Esophagus squamous epithelium (tissue), 5 donors: ENCODE data around the gene TPPP. TPM values are rescaled to one million over a fixed set of nuclear protein-coding genes. Genes with fewer than 3 reads are reported as not detected.

Source experiments
- DNase-seq: peaks from one replicate; lab custom pipeline; 2025; lab: John Stamatoyannopoulos, UW
- H3K27ac ChIP-seq, 4 donors: fragments of 200-600 bp; sonication (generic); one replicate each; pipeline ENCODE4 v1.5.1; 2016 to 2019; ENCODE audit warnings: mild to moderate bottlenecking in 1 of 4
- H3K27me3 ChIP-seq, 4 donors: fragments of 200-600 bp; sonication (generic); 1 replicate in 3 of 4; 2 replicates in 1 of 4; pipeline versions ENCODE4 v1.5.1 to v1.6.0; 2017 to 2021; ENCODE audit warnings: antibody characterized with exemption in 1 of 4
- H3K36me3 ChIP-seq, 3 donors: fragments of 200-600 bp; sonication (generic); one replicate each; pipeline ENCODE4 v1.5.1; 2016 to 2019
- H3K4me1 ChIP-seq, 3 donors: fragments of 200-600 bp; sonication (generic); one replicate each; pipeline ENCODE4 v1.5.1; 2017 to 2019
- H3K4me3 ChIP-seq, 4 donors: fragments of 200-600 bp; sonication (generic); 1 replicate in 3 of 4; 2 replicates in 1 of 4; pipeline ENCODE4 v1.5.1; 2016 to 2019; ENCODE audit warnings: mild to moderate bottlenecking in 2 of 4, moderate library complexity in 1 of 4
- H3K9me3 ChIP-seq, 3 donors: fragments of 200-600 bp; sonication (generic); one replicate each; pipeline ENCODE4 v1.5.1; 2016 to 2019
- POLR2A ChIP-seq, 4 donors: fragments of 450-650 bp; IDR thresholded peaks; one replicate each; pipeline ENCODE4 v1.6.1; 2017; ENCODE audit warnings: antibody characterized with exemption in 4 of 4, mild to moderate bottlenecking in 4 of 4, moderate library complexity in 3 of 4
- WGBS, 2 donors: methylation state at CpG; one replicate each; pipeline ENCODE4 v1.1.5; 2018; 5-methylcytosine and 5-hydroxymethylcytosine counted together
- intact Hi-C: fragments of 100-400 bp; cut with DNase I; formaldehyde crosslinking; loops from one replicate; pipeline ENCODE4 v1.15.0; 2022
- total RNA-seq, 4 donors: library from RNA; depleted of rRNA; stranded (reverse); fragments of >200 nt; gene quantifications; one replicate each; pipeline ENCODE4 v1.1.0, GENCODE V29; 2016
- TF ChIP-seq, protein P1 (sequence below), 6 experiments: fragments of 450-650 bp in 4 of 6; fragments of 200-600 bp in 2 of 6; sonication (generic) in 2 of 6; IDR thresholded peaks; one replicate each; pipeline ENCODE4 v1.5.1; 2016 to 2019; ENCODE audit warnings: antibody characterized with exemption in 6 of 6, mild to moderate bottlenecking in 4 of 6, moderate library complexity in 4 of 6
- donor health status: DM: yes; HTN: yes; CAD: no.

TPPP gene
- total RNA-seq, 4 donors from 2014 or later: 1.7 to 5.8 (median 5.5) TPM

DNA sequence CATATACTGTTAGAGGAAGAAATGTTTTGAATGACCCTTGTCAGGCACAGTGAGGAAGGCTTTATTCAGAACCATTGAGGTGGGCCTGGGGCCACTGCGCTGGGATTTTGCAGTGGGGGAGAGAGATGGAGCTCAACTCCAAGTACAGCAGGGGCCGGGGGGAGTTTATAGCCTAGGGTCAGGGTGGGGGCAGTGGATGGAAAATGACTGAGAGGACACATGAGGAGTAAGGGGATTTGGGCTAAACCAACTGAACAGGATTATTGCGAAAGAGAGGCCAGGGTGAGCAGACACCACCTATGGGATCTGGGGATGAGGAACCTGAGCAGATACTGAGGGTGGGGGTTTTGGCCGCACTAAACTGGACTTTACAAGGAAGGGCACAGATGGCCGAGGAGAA is 74.7 kb downstream of the TPPP start:
- no peak for DNase-seq
- Histone ChIP-seq H3K9me3 (no peaks in the 10 kb centered on the region), H3K4me1 (peaks cover 0 to under 1% (median 0%) of the 10 kb centered on the region in 3 donors), H3K27ac (no peak overlapping the region), H3K36me3 (peaks cover 15 to 49% (median 18%) of the 10 kb centered on the region in 3 donors), H3K27me3 (no peaks in the 10 kb centered on the region), H3K4me3 (no peak overlapping the region)
- intact Hi-C loops: loop anchor here (10.0 kb wide), 1 partner anchor 174 kb away; the partner anchor contains the start of gene EXOC3
- TF ChIP-seq, protein P1, sequence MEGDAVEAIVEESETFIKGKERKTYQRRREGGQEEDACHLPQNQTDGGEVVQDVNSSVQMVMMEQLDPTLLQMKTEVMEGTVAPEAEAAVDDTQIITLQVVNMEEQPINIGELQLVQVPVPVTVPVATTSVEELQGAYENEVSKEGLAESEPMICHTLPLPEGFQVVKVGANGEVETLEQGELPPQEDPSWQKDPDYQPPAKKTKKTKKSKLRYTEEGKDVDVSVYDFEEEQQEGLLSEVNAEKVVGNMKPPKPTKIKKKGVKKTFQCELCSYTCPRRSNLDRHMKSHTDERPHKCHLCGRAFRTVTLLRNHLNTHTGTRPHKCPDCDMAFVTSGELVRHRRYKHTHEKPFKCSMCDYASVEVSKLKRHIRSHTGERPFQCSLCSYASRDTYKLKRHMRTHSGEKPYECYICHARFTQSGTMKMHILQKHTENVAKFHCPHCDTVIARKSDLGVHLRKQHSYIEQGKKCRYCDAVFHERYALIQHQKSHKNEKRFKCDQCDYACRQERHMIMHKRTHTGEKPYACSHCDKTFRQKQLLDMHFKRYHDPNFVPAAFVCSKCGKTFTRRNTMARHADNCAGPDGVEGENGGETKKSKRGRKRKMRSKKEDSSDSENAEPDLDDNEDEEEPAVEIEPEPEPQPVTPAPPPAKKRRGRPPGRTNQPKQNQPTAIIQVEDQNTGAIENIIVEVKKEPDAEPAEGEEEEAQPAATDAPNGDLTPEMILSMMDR (IDR thresholded peaks at IDR 0.05): no peak
- no peak for TF ChIP-seq POLR2A (IDR thresholded peaks at IDR 0.05)
- WGBS, 2 donors: 91 to 96% methylated on average over 5 of the region's 5 CpGs

DNA sequence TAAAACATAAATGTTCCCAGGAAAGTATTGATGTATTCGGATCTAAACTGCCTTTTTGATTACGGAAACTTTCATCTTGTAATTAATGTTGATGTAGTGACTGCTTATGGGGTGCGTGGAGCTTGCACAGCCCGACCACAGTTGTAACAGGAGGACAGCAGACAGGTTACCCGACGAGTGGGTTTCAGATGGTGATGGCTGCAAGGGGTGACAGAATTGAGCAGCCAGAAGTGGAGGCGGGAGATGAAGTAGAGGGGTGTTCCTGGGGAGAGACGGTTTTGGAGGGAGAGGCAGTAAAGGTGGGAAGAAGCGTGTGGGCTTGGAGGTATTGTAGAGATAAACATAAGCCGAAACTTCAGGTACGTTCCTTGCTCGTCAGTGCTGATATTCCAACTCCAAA is 75.3 kb downstream of the TPPP start:
- Histone ChIP-seq H3K9me3 (no peaks in the 10 kb centered on the region), H3K27ac (no peak overlapping the region), H3K36me3 (peaks cover 15 to 49% (median 18%) of the 10 kb centered on the region in 3 donors), H3K4me3 (no peak overlapping the region), H3K27me3 (no peaks in the 10 kb centered on the region), H3K4me1 (peaks cover 0 to 6% (median 2%) of the 10 kb centered on the region in 3 donors)
- intact Hi-C loops: loop anchor here (10.0 kb wide), 1 partner anchor 173 kb away; the partner anchor contains the start of gene EXOC3
- TF ChIP-seq, protein P1 (IDR thresholded peaks at IDR 0.05): no peak
- TF ChIP-seq POLR2A (IDR thresholded peaks at IDR 0.05): no peak
- 93 to 94% methylated on average over 12 of the region's 12 CpGs for WGBS, 2 donors
- no peak for DNase-seq

DNA sequence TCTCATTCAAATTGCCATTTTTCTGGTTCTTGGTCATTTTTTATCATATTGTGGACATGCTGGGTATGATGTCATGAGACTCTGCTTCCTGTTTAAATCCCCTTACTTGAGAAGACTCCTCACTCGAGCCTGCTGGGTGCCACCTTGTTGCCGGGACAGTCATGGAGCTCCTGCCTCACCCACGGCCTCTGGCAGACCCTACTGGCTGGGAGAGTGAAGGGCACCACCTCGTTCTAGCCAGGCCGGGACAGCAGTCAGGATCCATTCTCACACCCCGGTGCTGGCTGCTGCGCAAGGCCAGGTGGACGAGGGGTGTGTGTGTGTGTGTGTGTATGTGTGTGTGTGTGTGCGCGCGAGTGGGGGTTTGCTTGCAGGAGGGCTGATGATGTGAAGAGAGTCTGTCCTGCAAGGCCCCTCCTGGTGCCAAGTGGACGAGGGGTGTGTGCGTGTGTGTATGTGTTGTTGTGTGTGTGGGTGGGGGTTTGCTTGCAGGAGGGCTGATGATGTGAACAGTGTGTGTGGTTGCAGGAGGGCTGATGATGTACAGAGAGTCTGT is 76.6 kb downstream of the TPPP start:
- Histone ChIP-seq H3K4me1 (peaks cover under 1 to 12% (median 8%) of the 10 kb centered on the region in 3 donors), H3K9me3 (no peaks in the 10 kb centered on the region), H3K36me3 (peaks cover 15 to 39% (median 18%) of the 10 kb centered on the region in 3 donors), H3K4me3 (no peak overlapping the region), H3K27me3 (no peaks in the 10 kb centered on the region), H3K27ac (no peak overlapping the region)
- TF ChIP-seq POLR2A (IDR thresholded peaks at IDR 0.05): no peak
- TF ChIP-seq, protein P1 (IDR thresholded peaks at IDR 0.05): no peak
- no peak for DNase-seq
- intact Hi-C loops: loop anchor here (10.0 kb wide), 1 partner anchor 172 kb away; the partner anchor contains the start of gene EXOC3
- 61 to 93% methylated on average over 5 to 11 of the region's 13 CpGs for WGBS, 2 donors

DNA sequence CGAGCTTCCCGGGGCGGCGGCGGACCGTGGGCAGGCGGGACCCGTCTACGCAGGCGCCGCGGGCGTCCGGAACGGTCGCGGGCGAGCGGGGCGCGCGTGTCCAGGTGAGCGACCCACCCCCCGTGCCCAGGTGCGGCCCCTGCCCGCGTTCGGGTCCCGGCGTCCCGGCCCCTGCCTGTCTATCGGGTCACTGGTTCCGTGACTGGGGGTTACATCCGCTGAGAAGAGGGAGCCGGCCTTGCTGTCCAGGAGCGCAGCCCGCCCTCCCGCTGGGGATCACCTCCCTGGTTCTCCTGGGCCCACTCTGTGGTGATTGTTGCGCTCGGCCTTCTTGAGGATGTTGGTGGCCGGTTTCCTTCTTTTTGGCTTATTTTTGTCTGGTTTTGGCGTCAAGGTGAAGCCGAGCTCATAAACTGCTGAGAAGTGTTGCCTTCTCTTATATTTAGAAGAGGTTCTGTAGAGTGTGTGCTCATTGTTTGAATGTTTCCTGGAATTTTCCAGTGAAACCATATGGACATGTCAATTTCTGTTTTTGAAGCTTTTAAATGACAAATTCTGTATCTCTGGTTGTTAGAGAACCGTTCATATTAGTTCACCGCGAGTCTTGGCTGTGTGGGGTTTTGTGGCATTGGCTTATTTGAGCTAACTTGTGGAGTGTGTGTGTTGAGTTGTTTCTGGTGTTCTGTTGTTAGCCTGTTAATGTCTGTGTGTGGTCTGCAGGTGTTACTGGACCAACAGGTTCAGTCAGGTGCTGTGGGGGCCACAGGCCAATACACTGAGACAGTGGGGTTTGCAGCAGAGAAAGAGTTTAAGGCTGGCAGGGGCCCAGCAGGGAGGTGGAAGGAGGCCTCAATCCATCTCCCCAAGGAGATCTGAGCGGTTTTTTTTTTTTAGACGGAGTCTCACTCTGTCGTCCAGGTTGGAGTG is 80.4 kb downstream of the TPPP start:
- WGBS, 2 donors: 32 to 36% methylated on average over 15 to 16 of the region's 49 CpGs
- H3K4me3 ChIP-seq: peak overlapping the region; percentile 83 to 97 (median 93)
- intact Hi-C loops: loop anchor here (10.0 kb wide), 1 partner anchor 168 kb away; the partner anchor contains the start of gene EXOC3
- H3K36me3 ChIP-seq: peaks cover 0 to 8% (median 0%) of the 10 kb centered on the region in 3 donors
- TF ChIP-seq, protein P1 (IDR thresholded peaks at IDR 0.05): no peak
- TF ChIP-seq POLR2A (IDR thresholded peaks at IDR 0.05): no peak
- DNase-seq: no peak
- H3K27me3 ChIP-seq: peaks cover 0 to 7% (median 0%) of the 10 kb centered on the region in 4 donors
- H3K4me1 ChIP-seq: peaks cover 5 to 20% (median 11%) of the 10 kb centered on the region in 3 donors
- H3K27ac ChIP-seq: peak overlapping the region; percentile 83 to 90 (median 88)
- H3K9me3 ChIP-seq: no peaks in the 10 kb centered on the region
